Cortex of kidney (tissue), 1 donor: Measurements from ENCODE around the gene METTL2B.
"Not testable (repeated sequence)": the region's sequence is repeated elsewhere in the genome, so short reads cannot be mapped to it uniquely, and the experiment has no call there.

Experiments used
- DNase-seq: peaks from one replicate; lab custom pipeline; 2025; lab: John Stamatoyannopoulos, UW

METTL2B gene

DNA sequence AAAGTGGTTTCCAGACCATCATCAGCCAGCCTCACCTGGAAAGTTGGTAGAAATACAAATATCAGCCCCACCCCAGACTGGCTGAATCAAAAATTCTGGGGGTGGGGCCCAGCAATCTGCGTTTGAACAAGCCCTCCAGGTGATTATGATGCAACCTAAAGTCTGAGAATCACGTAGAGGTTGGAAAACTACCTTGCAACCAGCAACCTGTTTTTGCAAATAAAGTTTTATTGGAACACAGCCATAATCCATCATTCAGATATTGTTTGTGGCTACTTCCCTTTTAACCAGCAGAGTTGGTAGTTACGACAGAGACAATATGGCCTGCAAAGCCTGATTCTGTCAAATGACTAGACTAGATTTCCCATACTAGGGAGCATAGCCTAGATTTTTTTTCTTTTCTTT lies 49.5 kb downstream of the METTL2B start:
- DNase-seq: not testable (repeated sequence)

DNA sequence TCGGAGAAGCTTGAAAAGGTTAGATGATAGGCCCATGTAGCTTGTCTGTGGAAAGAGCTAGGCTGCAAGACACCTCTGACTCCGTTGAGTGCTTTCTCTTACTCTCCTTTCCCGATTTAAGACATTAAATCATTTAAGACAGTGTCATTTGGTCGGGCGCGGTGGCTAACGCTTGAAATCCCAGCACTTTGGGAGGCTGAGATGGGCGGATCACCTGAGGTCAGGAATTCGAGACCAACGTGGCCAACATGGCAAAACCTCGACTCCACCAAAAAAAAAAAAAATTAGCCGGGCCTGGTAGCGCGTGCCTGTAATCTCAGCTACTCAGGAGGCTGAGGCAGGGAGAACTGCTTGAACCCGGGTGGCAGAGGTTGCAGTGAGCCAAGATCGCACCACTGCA lies 52.6 kb downstream of the METTL2B start:
- not testable (repeated sequence) for DNase-seq

DNA sequence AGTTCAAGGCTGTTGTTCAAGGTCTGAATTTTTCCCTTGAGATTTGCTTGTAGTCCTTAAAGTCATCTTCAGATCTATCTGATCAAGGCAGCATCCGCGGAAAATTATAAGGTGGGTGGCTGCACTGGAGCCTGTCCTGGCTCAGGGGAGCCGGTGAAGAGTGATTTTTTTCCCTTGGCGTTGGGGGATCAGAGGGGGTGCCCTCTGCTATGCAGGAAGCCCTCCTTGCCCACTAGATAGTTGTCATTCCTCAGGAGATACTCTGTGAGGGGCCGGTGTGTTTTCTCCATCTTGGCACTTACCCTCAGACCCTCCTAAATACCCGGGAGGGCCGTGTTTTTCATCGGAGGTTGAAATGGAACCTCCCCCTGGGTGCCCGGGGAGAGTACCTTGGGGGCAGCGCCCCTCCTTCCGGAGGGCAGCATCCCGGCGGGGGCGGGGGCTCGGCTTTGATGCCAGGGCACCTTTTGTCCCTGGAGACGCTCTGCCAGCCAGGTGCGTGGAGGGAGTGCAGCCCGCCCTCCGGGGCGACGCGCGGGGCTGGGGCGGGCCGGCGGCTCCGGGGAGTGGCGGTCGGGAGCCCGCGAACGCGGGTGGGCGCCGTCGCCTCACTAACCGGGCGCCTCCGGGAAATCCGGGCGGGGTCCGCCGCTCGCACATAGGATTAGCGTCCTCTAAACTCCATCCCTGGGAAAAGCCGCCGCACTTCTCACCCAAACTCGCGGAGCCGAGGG lies 53.7 kb downstream of the METTL2B start:
- DNase-seq: not testable (repeated sequence)

DNA sequence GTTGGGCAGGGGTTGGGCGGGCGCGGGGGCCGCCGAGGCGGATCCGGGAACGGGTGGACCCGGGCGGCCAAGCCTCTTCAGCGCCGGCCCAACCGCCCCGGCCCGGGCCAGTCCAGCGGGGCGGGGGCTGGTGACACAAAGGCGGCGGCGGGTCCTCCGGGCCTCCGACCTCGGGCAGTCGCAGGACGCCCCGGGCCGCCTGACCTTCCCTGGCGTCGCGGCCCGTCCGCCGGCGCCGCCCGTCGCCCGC lies 54.2 kb downstream of the METTL2B start:
- DNase-seq: no peak

DNA sequence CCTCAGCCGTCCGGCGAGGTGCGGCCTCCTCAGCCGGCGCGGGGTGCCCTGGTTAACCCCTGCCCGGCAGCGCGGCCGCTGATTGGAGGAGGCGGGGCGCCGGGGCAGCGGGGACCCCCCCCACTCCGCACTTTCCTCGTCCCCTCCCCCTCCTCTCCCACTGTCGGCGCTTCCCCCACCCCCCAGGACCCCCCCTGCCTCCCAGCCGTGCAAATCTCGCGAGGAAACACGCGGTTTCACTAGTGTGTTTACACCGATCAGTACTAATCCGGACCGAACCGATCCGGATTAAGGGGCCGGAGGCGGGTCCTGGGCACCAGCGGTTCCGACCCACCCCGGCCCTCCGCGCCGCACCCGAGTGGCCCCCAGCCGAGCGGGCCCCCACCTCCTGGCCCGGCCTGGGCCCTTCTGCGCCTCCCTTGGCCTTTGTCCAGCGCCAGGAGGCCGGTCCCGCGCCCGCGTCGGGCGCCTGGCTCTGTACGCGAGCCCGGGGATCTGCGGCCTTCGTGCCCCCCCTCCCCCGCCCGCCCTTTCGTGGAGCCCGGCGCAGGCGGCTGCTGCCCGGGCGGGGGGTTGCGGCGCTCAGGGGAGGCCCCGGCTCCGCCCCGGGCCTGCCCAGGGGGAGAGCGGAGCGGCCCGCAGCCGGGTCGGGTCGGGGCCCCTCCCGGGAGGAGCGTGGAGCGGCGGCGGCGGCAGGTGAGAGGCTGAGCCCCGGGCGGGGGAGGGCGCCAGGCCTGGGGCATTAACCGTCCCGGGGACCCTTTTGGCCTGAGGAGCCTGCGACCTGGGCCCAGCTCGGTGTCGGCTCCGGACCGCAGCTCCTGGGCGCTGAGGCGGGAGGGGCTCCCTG lies 54.8 kb downstream of the METTL2B start:
- DNase-seq: peak; percentile 42

DNA sequence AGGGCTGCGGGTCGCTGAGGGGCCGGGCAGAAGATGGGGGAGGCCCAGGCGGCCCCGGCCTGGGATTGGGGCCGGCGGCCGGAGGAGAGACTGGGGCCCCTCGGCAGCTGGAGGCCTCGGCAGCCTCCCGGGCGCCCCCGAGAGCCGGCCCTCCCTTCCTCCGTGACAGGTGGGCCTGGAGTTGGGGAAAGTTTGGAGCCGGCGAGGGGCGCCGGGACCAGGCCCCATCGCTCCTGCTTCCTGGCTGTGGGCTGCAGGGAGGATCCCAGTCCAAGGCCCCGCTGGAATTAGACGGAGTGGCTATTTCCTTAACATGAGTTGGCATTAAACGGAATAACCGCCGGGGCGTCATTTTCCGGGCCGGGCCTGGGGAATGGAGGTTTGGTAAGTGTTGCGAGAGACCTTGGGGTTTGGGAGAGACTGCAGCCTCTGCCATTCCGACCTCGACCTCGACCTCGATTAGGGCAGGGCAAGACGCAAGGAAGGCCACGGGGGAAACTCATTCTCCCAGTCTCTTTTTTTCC lies 55.5 kb downstream of the METTL2B start:
- DNase-seq: not testable (repeated sequence)

DNA sequence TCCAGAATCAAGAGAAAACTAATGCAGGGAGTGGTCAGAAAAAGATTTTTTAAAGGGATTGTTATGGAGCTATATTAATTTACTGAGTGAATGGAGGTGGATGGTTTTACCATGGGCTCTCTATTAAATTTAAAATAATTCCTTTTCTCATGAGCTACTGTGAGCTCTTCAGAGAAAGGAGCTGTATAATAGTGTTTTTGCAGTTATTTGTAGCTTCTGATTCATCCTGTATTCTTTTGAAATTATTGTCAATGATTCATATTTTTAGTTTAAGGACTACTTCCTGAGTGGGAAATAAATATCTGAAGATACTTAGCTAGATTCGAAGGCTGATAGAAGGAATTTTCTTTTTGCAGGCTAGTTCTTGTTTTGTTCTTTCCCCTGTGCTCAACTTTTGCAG lies 56.4 kb downstream of the METTL2B start:
- not testable (repeated sequence) for DNase-seq

DNA sequence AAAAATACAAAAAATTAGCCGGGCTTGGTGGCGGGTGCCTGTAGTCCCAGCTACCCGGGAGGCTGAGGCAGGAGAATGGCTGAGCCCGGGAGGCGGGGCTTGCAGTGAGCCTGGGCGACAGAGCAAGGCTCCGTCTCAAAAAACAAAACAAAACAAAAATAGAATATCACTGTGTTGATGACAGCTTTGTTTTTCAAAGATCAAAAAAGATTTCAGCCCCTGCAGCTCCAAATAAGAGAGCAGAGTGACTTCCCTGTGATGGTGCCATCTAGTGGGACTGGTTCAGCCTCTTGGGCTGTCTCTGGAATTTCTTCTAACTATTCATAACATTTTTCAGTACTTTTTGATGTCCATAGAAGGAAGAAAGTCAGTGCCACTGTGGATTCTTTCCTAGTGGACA lies 60.9 kb downstream of the METTL2B start:
- DNase-seq: not testable (repeated sequence)

DNA sequence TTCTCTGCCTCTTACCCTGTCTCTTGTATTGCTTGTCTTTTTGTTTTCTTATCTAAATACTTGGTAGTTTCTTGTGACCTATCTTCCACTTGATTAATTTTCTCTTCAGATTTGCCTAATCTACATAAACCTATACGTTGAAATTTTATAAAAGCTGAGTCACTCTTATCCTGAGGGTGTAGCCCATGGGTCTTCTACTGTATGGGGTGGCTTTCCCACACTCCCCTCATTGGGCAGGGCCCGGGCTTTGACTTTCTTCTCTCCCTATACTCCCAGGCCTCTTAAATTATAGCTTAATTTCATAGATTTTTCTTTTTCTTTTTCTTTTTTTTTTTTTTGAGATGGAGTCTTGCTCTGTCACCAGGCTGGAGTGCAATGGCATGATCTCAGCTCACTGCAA lies 66.0 kb downstream of the METTL2B start:
- DNase-seq: not testable (repeated sequence)

DNA sequence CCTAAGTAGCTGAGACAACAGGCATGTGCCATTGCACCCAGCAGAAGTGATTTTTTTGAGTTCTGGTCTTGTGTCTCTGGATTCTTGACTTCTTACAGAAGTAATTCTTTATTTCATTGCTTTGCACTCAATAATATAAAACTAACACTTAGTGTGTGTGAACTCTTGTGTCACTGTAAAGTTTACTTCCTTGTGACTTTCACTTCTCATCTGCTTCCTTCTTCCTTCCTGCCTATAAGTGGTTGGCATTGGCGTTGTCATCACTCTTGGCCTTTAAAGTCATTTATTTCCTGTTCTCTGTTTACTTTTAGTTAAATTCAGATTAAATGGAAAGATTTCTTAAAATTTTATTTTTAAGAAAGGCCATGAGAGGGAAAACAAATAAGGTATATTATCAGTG lies 66.8 kb downstream of the METTL2B start:
- not testable (repeated sequence) for DNase-seq

DNA sequence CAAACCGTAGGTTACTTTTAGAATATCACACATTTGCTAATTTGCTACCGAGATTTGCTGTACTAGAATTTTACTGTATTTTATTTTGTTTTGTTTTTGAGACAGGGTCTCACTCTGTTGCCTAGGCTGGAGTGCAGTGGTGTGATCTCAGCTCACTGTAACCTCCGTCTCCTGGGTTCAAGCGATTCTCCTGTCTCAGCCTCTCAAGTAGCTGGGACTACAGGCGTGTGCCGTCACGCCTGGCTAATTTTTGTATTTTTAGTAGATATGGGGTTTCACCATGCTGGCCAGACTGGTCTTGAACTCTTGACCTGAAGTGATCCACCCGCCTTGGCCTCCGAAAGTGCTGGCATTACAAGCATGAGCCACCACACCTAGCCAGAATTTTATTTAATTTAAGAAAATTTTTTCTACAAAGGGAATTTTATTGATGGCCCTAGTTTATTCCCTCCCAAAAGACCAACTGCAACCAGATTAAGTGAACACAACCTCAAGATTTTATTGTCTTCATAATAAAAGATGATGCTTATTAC lies 69.8 kb downstream of the METTL2B start:
- not testable (repeated sequence) for DNase-seq

DNA sequence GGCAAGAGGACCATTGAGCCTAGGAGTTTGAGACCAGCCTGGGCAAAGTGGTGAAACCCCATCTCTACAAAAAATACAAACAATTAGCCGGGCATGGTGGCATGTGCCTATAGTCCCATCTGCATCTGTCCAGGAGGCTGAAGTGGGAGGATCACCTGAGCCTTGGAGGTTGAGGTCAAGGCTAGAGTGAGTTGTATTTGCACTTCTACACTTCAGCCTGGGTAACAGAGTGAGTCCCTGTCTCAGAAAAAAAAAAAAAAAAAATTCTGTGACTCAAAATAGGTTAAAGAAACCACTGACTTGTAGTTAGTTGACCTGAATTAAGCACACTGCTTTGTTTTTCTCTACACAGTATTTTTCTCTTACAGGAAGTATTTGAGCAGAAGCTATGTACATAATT lies 74.4 kb downstream of the METTL2B start:
- no peak for DNase-seq

DNA sequence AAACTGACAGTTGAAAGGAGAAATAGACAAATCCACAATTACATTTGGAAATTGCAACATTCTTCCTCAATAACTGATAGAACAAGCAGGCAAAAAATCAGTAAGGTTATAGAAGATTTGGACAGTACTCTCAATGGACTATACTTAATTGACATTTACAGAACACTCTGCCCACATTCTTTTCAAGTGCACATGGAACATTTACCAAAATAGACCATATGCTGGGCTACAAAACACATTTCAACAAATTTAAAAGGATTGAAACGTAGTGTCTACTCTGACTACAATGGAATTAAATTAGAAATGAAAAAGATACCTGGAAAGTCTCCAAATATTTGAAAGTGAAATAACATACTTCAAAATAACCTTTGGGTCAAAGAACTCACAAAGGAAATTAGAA lies 77.8 kb downstream of the METTL2B start:
- not testable (repeated sequence) for DNase-seq
